Fibroblast of the aortic adventitia (primary cell): ENCODE data around the gene SNX9. TPM values are rescaled to one million over a fixed set of nuclear protein-coding genes. Genes with fewer than 3 reads are reported as not detected.
"Not testable (repeated sequence)": the region's sequence is repeated elsewhere in the genome, so short reads cannot be mapped to it uniquely, and the experiment has no call there.

Experiments
- DNase-seq: peaks from one replicate; pipeline ENCODE4 v3.0.0-alpha.2; 2010; ENCODE audit warnings: low read depth
- H3K4me3 ChIP-seq: 2 replicates; pipeline ENCODE4 v1.5.1; 2011; ENCODE audit warnings: low read depth, mild to moderate bottlenecking, control low read depth, low read length, moderate library complexity
- CTCF ChIP-seq: IDR thresholded peaks from 2 replicates; pipeline ENCODE4 v1.5.1; 2011; ENCODE audit warnings: mild to moderate bottlenecking, low read length, control low read depth, inconsistent platforms; ENCODE audit not compliant: insufficient read depth
- total RNA-seq: library from RNA; depleted of rRNA; stranded (reverse); fragments of >200 nt; gene quantifications from 2 replicates; pipeline ENCODE4 v1.2.3, GENCODE V29; 2012; ENCODE audit warnings: low replicate concordance

SNX9 gene
- total RNA-seq, 1 donor, result 182 TPM

- TF ChIP-seq CTCF, result no peak
- no peak for DNase-seq
- H3K4me3 ChIP-seq, result no peak overlapping the region
Observed at GRCh38 chr6:157937318-157937717, 114.3 kb downstream of the SNX9 start.

DNA sequence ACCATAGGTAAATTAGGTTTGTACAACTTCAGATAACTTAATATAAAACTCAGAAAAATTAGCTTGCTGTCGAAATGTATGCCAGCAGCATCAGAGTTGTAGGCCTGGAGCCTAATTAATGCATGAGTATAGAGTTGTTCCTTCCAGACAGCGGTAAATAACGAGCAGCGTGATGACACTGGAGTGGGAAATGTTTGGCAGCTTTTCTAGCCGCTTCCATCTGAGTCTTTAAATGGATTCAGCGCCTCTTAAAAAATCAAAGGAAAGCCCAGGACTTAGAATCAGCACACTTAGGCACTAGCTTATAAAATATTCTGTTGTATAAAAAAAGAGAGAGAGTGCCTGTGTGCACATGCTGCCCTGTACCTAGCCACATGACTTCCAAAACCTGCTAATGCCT is 114.9 kb downstream of the SNX9 start:
- DNase-seq, result no peak
- no peak overlapping the region for H3K4me3 ChIP-seq
- TF ChIP-seq CTCF, result no peak

DNA sequence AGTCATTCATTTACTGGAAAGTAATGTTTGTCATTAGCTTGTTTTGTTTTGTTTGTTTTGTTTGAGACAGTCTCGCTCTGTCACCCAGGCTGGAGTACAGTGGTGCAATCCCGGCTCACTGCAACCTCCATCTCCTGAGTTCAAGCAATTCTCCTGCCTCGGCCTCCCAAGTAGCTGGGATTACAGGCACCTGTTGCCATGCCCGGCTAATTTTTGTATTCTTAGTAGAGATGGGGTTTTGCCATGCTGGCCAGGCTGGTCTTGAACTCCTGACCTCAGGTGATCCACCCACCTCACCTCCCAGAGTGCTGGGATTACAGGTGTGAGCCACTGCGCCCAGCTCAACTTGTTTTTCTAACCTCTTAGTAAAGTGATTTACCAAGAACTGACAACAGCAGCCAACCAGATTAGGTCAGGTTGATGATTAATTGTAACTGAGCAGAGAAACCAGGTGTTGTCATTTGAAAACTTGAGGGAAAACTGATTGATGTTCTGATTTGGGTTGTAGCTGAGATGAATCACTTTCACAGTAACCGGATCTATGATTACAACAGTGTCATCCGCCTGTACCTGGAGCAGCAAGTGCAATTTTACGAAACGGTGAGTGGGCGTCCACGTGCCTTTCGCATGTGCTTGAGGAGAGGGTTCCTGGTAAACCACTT is 117.5 kb downstream of the SNX9 start:
- not testable (repeated sequence) for DNase-seq

DNA sequence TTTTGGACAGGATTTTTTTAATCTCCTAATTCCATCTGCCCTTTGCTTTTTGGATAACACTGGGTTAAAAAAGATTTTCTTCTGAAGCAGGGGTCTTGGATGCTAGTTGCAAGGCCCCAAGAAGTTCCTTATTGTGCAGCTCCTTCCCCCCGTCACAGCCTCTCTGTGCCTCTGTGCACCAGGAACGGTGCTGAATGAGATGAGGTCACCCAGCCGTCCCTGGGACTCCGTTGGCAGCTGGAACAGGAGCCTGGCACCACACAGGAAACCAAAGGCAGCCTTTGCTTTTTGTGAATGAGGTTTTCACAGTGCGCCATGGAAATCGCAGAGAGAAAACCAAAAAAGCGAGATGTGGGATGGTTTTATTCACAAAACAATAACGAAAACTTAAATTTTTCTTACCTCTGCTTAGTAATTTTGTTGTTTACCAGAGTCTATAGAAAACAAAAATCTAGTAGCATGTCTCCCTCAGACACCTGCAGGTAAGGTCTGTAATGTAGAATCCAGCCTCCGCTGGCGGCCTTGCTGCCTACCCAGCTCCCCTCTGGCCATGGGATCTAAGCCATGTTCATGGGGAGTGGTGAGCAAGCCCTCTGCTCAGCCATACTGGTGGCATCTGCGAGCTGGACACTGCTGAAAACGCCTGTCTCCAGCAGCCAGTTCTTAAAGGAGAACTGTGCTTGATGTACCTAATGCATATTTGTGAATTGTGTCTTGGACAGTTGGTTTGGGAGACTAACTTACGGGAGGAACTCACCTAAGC is 118.2 kb downstream of the SNX9 start:
- no peak for DNase-seq
- no peak for TF ChIP-seq CTCF
- no peak overlapping the region for H3K4me3 ChIP-seq

More for the DNA sequence above, 117.5 kb downstream of the SNX9 start:
- H3K4me3 ChIP-seq, result not testable (repeated sequence)

- no peak for TF ChIP-seq CTCF
- H3K4me3 ChIP-seq, result no peak overlapping the region
- no peak for DNase-seq
Observed at GRCh38 chr6:157942351-157942750, 119.3 kb downstream of the SNX9 start.

GRCh38 chr6:157943249-157943963 is 120.4 kb downstream of the SNX9 start:
- no peak for DNase-seq
- no peak overlapping the region for H3K4me3 ChIP-seq
- no peak for TF ChIP-seq CTCF

GRCh38 chr6:157943964-157944283 is 120.9 kb downstream of the SNX9 start:
- TF ChIP-seq CTCF, result no peak
- no peak for DNase-seq
- H3K4me3 ChIP-seq, result no peak overlapping the region
